IMR-90 (cell line): ENCODE results near the gene GBF1.

Experiments
- CHD1 ChIP-seq: IDR thresholded peaks from 2 replicates; pipeline ENCODE4 v1.6.1; 2012; ENCODE audit warnings: low read depth, low read length, improper control_type of control experiment
- FOS ChIP-seq: fragments of 150-350 bp; IDR thresholded peaks from 2 replicates; pipeline ENCODE4 v1.6.1; 2016; ENCODE audit warnings: low read depth, low read length
- POLR2A ChIP-seq: IDR thresholded peaks from 2 replicates; pipeline ENCODE4 v1.6.1; 2012; ENCODE audit warnings: mild to moderate bottlenecking, low read depth, low read length
- RAD21 ChIP-seq: IDR thresholded peaks from 2 replicates; pipeline ENCODE4 v1.6.1; 2012; ENCODE audit warnings: low read length, improper control_type of control experiment
- TF ChIP-seq, protein P1 (sequence below): conservative IDR thresholded peaks from 2 replicates; pipeline ENCODE4 v1.5.1; 2012; ENCODE audit warnings: mild to moderate bottlenecking, low read depth, low read length, improper control_type of control experiment
- TF ChIP-seq, protein P2 (sequence below): fragments of 150-350 bp; IDR thresholded peaks from 2 replicates; pipeline ENCODE4 v1.6.1; 2017; ENCODE audit warnings: mild to moderate bottlenecking, antibody characterized with exemption, low read length, low read depth

DNA sequence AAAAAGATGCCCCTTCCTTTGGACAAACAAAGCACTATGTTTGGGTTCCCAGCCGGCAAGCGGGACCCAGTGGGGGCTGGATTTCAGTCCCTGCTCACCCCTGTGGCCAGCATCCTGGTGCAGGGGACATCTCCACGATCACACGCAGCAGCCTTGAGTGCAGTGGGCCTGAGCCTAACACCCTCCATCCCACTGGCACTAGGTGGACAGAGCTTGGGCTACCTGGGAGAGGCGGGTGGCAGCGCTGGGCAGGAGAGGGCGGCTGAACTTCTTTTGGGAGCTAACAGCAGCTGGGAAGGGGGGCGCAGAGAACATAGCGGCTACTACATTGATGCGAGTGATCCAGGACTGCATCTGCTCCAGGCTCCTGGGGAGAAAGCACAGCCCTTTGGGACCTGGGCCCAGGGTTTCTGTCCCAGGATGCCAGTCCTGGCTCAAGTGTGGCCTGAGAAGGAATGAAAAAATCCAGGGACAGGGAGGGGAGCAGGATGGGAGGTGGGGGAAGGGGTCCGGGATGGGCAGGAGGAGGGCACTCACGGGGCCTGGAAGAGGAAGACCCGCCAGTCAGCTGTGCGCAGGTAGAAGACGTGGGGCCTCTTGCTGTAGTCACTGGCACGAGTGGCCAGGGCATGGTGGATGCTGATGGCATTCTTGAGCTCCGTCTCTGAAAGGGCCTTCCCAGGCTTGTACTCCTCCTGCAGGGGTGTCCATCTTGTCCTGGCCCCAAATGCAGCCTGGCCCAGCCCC lies 159.2 kb downstream of the GBF1 start:
- TF ChIP-seq, protein P1, sequence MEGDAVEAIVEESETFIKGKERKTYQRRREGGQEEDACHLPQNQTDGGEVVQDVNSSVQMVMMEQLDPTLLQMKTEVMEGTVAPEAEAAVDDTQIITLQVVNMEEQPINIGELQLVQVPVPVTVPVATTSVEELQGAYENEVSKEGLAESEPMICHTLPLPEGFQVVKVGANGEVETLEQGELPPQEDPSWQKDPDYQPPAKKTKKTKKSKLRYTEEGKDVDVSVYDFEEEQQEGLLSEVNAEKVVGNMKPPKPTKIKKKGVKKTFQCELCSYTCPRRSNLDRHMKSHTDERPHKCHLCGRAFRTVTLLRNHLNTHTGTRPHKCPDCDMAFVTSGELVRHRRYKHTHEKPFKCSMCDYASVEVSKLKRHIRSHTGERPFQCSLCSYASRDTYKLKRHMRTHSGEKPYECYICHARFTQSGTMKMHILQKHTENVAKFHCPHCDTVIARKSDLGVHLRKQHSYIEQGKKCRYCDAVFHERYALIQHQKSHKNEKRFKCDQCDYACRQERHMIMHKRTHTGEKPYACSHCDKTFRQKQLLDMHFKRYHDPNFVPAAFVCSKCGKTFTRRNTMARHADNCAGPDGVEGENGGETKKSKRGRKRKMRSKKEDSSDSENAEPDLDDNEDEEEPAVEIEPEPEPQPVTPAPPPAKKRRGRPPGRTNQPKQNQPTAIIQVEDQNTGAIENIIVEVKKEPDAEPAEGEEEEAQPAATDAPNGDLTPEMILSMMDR = no peak
- TF ChIP-seq CHD1 (no peak), RAD21 (no peak), FOS (no peak), POLR2A (no peak)
- TF ChIP-seq, protein P2, sequence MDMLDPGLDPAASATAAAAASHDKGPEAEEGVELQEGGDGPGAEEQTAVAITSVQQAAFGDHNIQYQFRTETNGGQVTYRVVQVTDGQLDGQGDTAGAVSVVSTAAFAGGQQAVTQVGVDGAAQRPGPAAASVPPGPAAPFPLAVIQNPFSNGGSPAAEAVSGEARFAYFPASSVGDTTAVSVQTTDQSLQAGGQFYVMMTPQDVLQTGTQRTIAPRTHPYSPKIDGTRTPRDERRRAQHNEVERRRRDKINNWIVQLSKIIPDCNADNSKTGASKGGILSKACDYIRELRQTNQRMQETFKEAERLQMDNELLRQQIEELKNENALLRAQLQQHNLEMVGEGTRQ = no peak
